Esophagus squamous epithelium (tissue), 5 donors: ENCODE data around the gene TMEM53. TPM values are rescaled to one million over a fixed set of nuclear protein-coding genes. Genes with fewer than 3 reads are reported as not detected.

Source experiments
- DNase-seq: peaks from one replicate; lab custom pipeline; 2025; lab: John Stamatoyannopoulos, UW
- H3K27ac ChIP-seq, 4 donors: fragments of 200-600 bp; sonication (generic); one replicate each; pipeline ENCODE4 v1.5.1; 2016 to 2019; ENCODE audit warnings: mild to moderate bottlenecking in 1 of 4
- H3K27me3 ChIP-seq, 4 donors: fragments of 200-600 bp; sonication (generic); 1 replicate in 3 of 4; 2 replicates in 1 of 4; pipeline versions ENCODE4 v1.5.1 to v1.6.0; 2017 to 2021; ENCODE audit warnings: antibody characterized with exemption in 1 of 4
- H3K36me3 ChIP-seq, 3 donors: fragments of 200-600 bp; sonication (generic); one replicate each; pipeline ENCODE4 v1.5.1; 2016 to 2019
- H3K4me1 ChIP-seq, 3 donors: fragments of 200-600 bp; sonication (generic); one replicate each; pipeline ENCODE4 v1.5.1; 2017 to 2019
- H3K4me3 ChIP-seq, 4 donors: fragments of 200-600 bp; sonication (generic); 1 replicate in 3 of 4; 2 replicates in 1 of 4; pipeline ENCODE4 v1.5.1; 2016 to 2019; ENCODE audit warnings: mild to moderate bottlenecking in 2 of 4, moderate library complexity in 1 of 4
- H3K9me3 ChIP-seq, 3 donors: fragments of 200-600 bp; sonication (generic); one replicate each; pipeline ENCODE4 v1.5.1; 2016 to 2019
- CTCF ChIP-seq, 6 experiments: fragments of 450-650 bp in 4 of 6; fragments of 200-600 bp in 2 of 6; sonication (generic) in 2 of 6; IDR thresholded peaks; one replicate each; pipeline ENCODE4 v1.5.1; 2016 to 2019; ENCODE audit warnings: antibody characterized with exemption in 6 of 6, mild to moderate bottlenecking in 4 of 6, moderate library complexity in 4 of 6
- POLR2A ChIP-seq, 4 donors: fragments of 450-650 bp; IDR thresholded peaks; one replicate each; pipeline ENCODE4 v1.6.1; 2017; ENCODE audit warnings: antibody characterized with exemption in 4 of 4, mild to moderate bottlenecking in 4 of 4, moderate library complexity in 3 of 4
- WGBS, 2 donors: methylation state at CpG; one replicate each; pipeline ENCODE4 v1.1.5; 2018; 5-methylcytosine and 5-hydroxymethylcytosine counted together
- intact Hi-C: fragments of 100-400 bp; cut with DNase I; formaldehyde crosslinking; loops from one replicate; pipeline ENCODE4 v1.15.0; 2022
- total RNA-seq, 4 donors: library from RNA; depleted of rRNA; stranded (reverse); fragments of >200 nt; gene quantifications; one replicate each; pipeline ENCODE4 v1.1.0, GENCODE V29; 2016
- donor health status: DM: yes; HTN: yes; CAD: no.

The TMEM53 gene
- total RNA-seq: 1 to 10 TPM; 3.2 to 5.8 (median 4.0) TPM

DNA sequence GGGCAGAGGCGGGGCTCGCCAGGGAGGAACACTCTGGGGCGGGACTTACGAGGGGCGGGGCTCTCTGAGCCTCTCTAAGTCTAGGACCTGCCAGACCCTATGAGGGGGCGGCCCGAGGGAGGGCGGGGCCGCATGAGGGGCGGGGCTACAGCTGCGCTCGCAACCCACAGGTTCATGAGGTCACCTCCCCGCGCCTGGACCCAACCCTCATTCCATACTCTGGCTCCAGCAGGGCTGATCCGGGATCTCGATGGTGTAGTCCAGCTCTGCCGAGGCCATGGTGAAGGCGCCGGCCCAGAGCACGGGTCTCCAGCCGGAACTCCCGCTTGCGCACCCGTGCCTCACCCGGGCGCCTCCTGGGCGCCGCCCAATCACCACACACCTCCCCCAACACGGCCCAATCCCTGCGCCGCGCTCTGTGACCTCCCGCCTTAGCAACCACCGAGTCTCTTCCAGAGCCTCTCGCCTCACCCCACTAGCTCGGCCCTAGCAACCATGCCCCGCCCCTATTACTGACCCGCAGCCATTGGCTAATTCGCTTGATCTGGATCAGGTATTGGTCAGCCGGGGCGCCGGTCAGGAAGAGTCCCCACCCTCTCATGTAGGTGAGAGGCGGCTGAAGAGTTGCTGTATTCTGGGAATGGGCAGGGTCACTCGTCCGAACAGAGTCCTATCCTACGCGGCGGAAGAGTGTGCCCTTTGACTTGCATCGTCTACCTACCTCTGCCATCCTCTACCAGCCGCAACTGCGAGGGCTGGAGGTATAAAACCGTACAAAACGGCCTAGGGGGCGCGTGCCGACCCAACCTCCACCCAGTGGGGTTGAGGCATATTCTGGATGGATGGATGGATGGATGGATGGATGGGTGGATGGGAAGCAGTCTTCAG lies at the start of gene TMEM53, which contains the start of gene ARMH1:
TMEM53 (minus strand) TSS at position 369 of the 888 bp plus-strand sequence; CDS start at position 279, 90 bp downstream.
ARMH1 (plus strand) TSS at position 602 of the 888 bp plus-strand sequence. CDS start 14,984 bp downstream, outside the sequence.
- peak within 1 kb of the TSS; percentile 95 to 98 (median 98) for H3K27ac ChIP-seq
- 1 to 2% methylated on average over 18 to 32 of the region's 56 CpGs for WGBS, 2 donors
- no peaks in the 10 kb centered on the region for H3K27me3 ChIP-seq
- no peaks in the 10 kb centered on the region for H3K36me3 ChIP-seq
- DNase-seq: peak; percentile 98
- H3K9me3 ChIP-seq: no peaks in the 10 kb centered on the region
- intact Hi-C loops: no loop called here
- TF ChIP-seq POLR2A (IDR thresholded peaks at IDR 0.05): peak in 3 of 4 donors; percentile 38 to 61 (median 53)
- TF ChIP-seq CTCF (IDR thresholded peaks at IDR 0.05): peak in 1 of 6 experiments; percentile 1
- peak within 1 kb of the TSS; percentile 63 to 92 (median 78) for H3K4me3 ChIP-seq
- H3K4me1 ChIP-seq: peaks cover 14 to 57% (median 25%) of the 10 kb centered on the region in 3 donors

DNA sequence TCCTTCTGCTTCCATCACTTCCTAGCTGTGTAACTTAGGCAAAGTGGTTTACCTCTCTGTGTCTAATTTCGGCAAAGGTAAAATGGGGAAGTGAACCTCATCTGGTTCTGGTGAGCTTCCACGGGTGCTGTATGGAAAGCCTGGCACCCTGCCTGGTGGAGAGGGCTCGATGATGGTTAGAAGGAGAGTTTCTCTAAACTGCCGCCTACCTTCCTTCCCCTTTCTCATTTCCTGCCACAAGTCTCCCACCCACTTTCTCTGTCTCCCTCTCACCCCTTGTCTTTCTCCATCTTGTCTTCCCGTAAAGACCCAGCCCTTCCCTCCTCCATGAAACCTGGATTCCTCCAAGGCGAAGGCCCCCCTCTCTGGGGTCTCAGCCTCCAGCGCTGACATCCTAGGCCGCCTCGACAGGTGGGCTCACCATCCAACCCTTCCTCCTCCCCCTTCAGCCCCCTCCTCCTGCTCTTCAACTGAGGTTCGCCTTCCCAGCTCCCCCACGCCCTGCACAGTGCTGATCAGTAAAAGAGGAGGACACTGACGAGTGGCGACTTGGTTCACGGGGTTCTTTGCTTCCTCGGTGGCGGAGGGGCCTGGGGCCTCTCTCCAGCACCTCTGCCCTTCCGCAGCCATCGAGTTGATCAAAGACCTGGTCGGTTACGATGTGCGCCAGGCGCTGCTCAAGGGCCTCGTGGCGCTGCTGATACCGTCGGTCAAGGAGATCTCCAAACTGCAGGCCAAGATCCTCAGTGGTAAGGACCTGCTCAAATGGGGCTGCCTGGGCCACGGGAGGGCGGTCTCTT lies 49.4 kb upstream of the TMEM53 start:
- H3K9me3 ChIP-seq: no peaks in the 10 kb centered on the region
- no peaks in the 10 kb centered on the region for H3K36me3 ChIP-seq
- TF ChIP-seq CTCF (IDR thresholded peaks at IDR 0.05) (no peak), POLR2A (IDR thresholded peaks at IDR 0.05) (no peak)
- no peak overlapping the region for H3K4me3 ChIP-seq
- H3K27me3 ChIP-seq: peaks cover 0 to 21% (median 0%) of the 10 kb centered on the region in 4 donors
- intact Hi-C loops: no loop called here
- no peak overlapping the region for H3K27ac ChIP-seq
- 63 to 69% methylated on average over 17 to 22 of the region's 28 CpGs for WGBS, 2 donors
- no peak for DNase-seq
- H3K4me1 ChIP-seq: peaks cover 0 to 4% (median 0%) of the 10 kb centered on the region in 3 donors

GRCh38 chr1:44723064-44723463 lies 48.8 kb upstream of the TMEM53 start:
- WGBS, 2 donors: 66 to 82% methylated on average over 9 of the region's 9 CpGs
- no peaks in the 10 kb centered on the region for H3K36me3 ChIP-seq
- H3K4me1 ChIP-seq: peaks cover 0 to 4% (median 4%) of the 10 kb centered on the region in 3 donors
- no peak for DNase-seq
- TF ChIP-seq POLR2A (IDR thresholded peaks at IDR 0.05): no peak
- TF ChIP-seq CTCF (IDR thresholded peaks at IDR 0.05): no peak
- intact Hi-C loops: no loop called here
- no peak overlapping the region for H3K4me3 ChIP-seq
- H3K27me3 ChIP-seq: peaks cover 0 to 21% (median 0%) of the 10 kb centered on the region in 4 donors
- H3K9me3 ChIP-seq: no peaks in the 10 kb centered on the region
- H3K27ac ChIP-seq: no peak overlapping the region

GRCh38 chr1:44721485-44722361 lies 47.4 kb upstream of the TMEM53 start:
- no peaks in the 10 kb centered on the region for H3K9me3 ChIP-seq
- peaks cover 0 to 23% (median 0%) of the 10 kb centered on the region in 4 donors for H3K27me3 ChIP-seq
- DNase-seq: no peak
- intact Hi-C loops: no loop called here
- H3K27ac ChIP-seq: peak overlapping the region; percentile 28 to 60 (median 50)
- TF ChIP-seq POLR2A (IDR thresholded peaks at IDR 0.05) (peak in 3 of 4 donors; percentile 76 to 93 (median 82)), CTCF (IDR thresholded peaks at IDR 0.05) (peak in 1 of 6 experiments; percentile 29)
- H3K4me1 ChIP-seq: peaks cover 0 to 14% (median 4%) of the 10 kb centered on the region in 3 donors
- WGBS, 2 donors: 13 to 20% methylated on average over 14 of the region's 14 CpGs
- H3K36me3 ChIP-seq: no peaks in the 10 kb centered on the region
- peak overlapping the region in 1 of 4 donors; percentile 0 for H3K4me3 ChIP-seq
